Activated T-helper 2 cell treated with anti-CD3 and anti-CD28 coated beads, Interferon-gamma antibody, Interleukin-2, Interleukin-4, amounts not matched to agents 10 μg/mL and 5 μg/mL and 100 μg/mL, durations not matched to agents 14 hours and 24 hours and 36 hours (primary cell): Measurements from ENCODE around the gene GH2. TPM values are rescaled to one million over a fixed set of nuclear protein-coding genes. Genes with fewer than 3 reads are reported as not detected.
"Not testable (repeated sequence)": the region's sequence is repeated elsewhere in the genome, so short reads cannot be mapped to it uniquely, and the experiment has no call there.

Experiments used
- DNase-seq: peaks from one replicate; pipeline ENCODE4 v3.0.0; 2021; ENCODE audit warnings: low spot score
- H3K27ac Mint-ChIP-seq: one replicate; pipeline ENCODE4 v1.8.0; 2021; ENCODE audit warnings: mixed read lengths
- H3K27me3 Mint-ChIP-seq: one replicate; pipeline ENCODE4 v1.8.0; 2021; ENCODE audit warnings: low read depth, mixed read lengths
- H3K36me3 Mint-ChIP-seq: one replicate; pipeline ENCODE4 v1.8.0; 2021; ENCODE audit warnings: low read depth, mixed read lengths
- H3K4me1 Mint-ChIP-seq: one replicate; pipeline ENCODE4 v1.8.0; 2021; ENCODE audit warnings: low read depth, mixed read lengths
- H3K4me3 Mint-ChIP-seq: one replicate; pipeline ENCODE4 v1.8.0; 2021; ENCODE audit warnings: low read depth, mild to moderate bottlenecking, moderate library complexity, mixed read lengths
- H3K9me3 Mint-ChIP-seq: one replicate; pipeline ENCODE4 v1.8.0; 2021; ENCODE audit warnings: mixed read lengths
- intact Hi-C: fragments of 100-400 bp; cut with micrococcal nuclease; formaldehyde crosslinking; loops from one replicate; pipeline ENCODE4 v1.15.1; 2023
- total RNA-seq: library from RNA; stranded (reverse); gene quantifications from 2 replicates; pipeline ENCODE4 v1.2.3, GENCODE V29; 2022

Gene GH2
- total RNA-seq, 1 donor from 2014 or later, result not detected

- H3K4me1 Mint-ChIP-seq, result peaks cover 8% of the 10 kb centered on the region
- peaks cover 6% of the 10 kb centered on the region for H3K36me3 Mint-ChIP-seq
- H3K27me3 Mint-ChIP-seq, result peaks cover 17% of the 10 kb centered on the region
- no peak overlapping the region for H3K27ac Mint-ChIP-seq
- peaks cover 12% of the 10 kb centered on the region for H3K9me3 Mint-ChIP-seq
- intact Hi-C loops, result no loop called here
- DNase-seq, result no peak
- no peak overlapping the region for H3K4me3 Mint-ChIP-seq
These were observed 31.3 kb downstream of the GH2 start for GRCh38 chr17:63850401-63850800.

GRCh38 chr17:63848834-63849689 lies 32.7 kb downstream of the GH2 start:
- DNase-seq, result peak; percentile 93
- Mint-ChIP-seq H3K27me3 (peaks cover 17% of the 10 kb centered on the region), H3K27ac (peak overlapping the region; percentile 96), H3K4me1 (peaks cover 14% of the 10 kb centered on the region), H3K9me3 (peaks cover 12% of the 10 kb centered on the region), H3K4me3 (peak overlapping the region; percentile 78), H3K36me3 (peaks cover 6% of the 10 kb centered on the region)
- intact Hi-C loops, result loop anchor here (10.0 kb wide), 2 partner anchors 146 to 296 kb away; partner anchors contain the start of gene PRR29

GRCh38 chr17:63847525-63848249 lies 34.1 kb downstream of the GH2 start:
- DNase-seq, result no peak
- Mint-ChIP-seq H3K9me3 (peaks cover 12% of the 10 kb centered on the region), H3K4me3 (peak overlapping the region; percentile 27), H3K27ac (peak overlapping the region; percentile 43), H3K4me1 (peaks cover 16% of the 10 kb centered on the region), H3K36me3 (peaks cover 6% of the 10 kb centered on the region), H3K27me3 (peaks cover 14% of the 10 kb centered on the region)
- intact Hi-C loops, result loop anchor here (10.0 kb wide), 2 partner anchors 147 to 297 kb away; partner anchors contain the start of gene PRR29

DNA sequence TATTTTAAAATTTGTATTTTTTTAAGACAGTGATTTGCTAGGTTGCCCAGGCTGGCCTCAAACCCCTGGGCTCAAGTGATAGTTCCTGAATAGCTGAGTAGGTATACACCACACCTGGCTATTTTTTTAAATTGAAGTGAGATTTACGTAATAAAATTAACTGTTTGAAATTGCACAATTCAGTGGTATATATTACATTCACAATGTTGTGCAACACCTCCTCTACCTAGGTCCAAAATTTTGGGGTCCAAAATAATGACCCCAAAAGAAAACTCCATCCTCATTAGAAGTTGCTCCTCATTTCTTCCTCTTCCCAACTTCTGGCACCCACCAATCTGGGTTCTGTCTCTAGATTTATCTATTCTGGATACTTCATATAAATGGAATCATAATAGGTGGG lies 36.2 kb downstream of the GH2 start:
- no peak for DNase-seq
- no peak overlapping the region for H3K4me3 Mint-ChIP-seq
- H3K27ac Mint-ChIP-seq, result no peak overlapping the region
- intact Hi-C loops, result loop anchor here (10.0 kb wide), 2 partner anchors 149 to 299 kb away; partner anchors contain the start of gene PRR29
- H3K9me3 Mint-ChIP-seq, result peaks cover 12% of the 10 kb centered on the region
- peaks cover 18% of the 10 kb centered on the region for H3K36me3 Mint-ChIP-seq
- H3K4me1 Mint-ChIP-seq, result peaks cover 25% of the 10 kb centered on the region
- peaks cover 4% of the 10 kb centered on the region for H3K27me3 Mint-ChIP-seq

DNA sequence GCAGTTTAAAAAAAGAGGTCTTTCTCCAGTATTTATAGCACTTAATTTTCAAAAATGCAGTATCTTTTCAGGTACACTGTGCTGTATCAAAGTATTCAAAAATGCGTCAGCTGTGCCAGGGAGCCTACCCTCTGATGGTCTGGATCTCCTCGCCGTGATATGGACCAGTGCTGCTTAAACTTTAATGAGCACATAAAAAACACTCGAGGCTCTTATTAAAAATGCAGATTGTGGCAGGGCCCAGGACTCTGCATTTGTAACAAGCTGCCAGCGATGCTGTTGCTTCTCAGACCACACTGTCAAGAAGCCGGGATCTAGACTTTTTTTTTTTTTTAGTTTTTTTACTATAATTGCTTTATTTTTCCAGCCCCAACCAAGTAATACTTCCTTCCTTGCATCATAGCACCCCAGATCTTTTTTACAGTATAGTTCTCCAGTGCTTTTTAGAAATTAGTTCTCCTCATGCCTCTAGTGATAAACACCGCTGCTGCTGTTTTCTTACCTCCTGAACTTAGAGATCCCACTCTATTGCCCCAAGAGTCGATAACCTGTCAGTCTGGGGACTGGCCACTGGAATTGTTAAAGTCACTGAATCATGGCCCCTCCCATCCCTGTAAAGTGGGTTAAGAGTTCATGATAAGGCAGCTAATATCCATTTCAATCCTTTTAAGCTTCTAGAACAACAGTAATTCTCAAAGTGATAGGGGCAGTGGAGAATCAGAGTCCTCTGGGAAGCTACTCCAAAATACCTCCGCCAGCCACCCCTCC lies 37.6 kb downstream of the GH2 start:
- Mint-ChIP-seq H3K4me3 (peak overlapping the region; percentile 84), H3K4me1 (peaks cover 29% of the 10 kb centered on the region), H3K36me3 (peaks cover 21% of the 10 kb centered on the region), H3K27me3 (no peaks in the 10 kb centered on the region), H3K27ac (peak overlapping the region; percentile 89), H3K9me3 (peaks cover 11% of the 10 kb centered on the region)
- no peak for DNase-seq
- intact Hi-C loops, result loop anchor here (1.0 to 10.0 kb wide), 8 partner anchors 17 to 301 kb away; partner anchors contain the start of genes CCDC47, DCAF7, FTSJ3 and LIMD2

DNA sequence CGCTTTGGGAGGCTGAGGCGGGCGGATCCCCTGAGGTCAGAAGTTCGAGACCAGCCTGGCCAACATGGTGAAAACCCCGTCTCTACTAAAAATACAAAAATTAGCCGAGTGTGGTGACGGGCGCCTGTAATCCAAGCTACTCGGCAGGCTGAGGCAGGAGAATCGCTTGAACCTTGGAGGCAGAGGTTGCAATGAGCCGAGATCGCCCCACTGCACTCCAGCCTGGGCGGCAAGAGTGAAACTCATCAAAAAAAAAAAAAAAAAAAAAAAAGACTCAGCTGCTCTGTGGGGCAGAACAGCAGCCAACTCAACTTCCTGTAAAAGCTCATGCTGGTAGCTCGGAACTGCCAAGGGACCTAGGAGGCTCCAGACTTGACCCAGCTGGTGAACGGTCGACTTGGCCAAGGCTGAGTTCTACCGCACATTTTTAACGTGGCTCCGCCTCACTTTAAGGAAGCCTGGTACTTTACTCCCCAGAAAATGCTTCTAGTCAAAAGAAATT lies 38.3 kb downstream of the GH2 start:
- H3K4me1 Mint-ChIP-seq, result peaks cover 28% of the 10 kb centered on the region
- intact Hi-C loops, result loop anchor here (1.0 to 10.0 kb wide), 8 partner anchors 16 to 301 kb away; partner anchors contain the start of genes CCDC47, DCAF7, FTSJ3 and LIMD2
- H3K9me3 Mint-ChIP-seq, H3K27me3 Mint-ChIP-seq, DNase-seq: not testable (repeated sequence)
- H3K27ac Mint-ChIP-seq, result peak overlapping the region; percentile 89
- H3K36me3 Mint-ChIP-seq, result peaks cover 21% of the 10 kb centered on the region
- peak overlapping the region; percentile 84 for H3K4me3 Mint-ChIP-seq

DNA sequence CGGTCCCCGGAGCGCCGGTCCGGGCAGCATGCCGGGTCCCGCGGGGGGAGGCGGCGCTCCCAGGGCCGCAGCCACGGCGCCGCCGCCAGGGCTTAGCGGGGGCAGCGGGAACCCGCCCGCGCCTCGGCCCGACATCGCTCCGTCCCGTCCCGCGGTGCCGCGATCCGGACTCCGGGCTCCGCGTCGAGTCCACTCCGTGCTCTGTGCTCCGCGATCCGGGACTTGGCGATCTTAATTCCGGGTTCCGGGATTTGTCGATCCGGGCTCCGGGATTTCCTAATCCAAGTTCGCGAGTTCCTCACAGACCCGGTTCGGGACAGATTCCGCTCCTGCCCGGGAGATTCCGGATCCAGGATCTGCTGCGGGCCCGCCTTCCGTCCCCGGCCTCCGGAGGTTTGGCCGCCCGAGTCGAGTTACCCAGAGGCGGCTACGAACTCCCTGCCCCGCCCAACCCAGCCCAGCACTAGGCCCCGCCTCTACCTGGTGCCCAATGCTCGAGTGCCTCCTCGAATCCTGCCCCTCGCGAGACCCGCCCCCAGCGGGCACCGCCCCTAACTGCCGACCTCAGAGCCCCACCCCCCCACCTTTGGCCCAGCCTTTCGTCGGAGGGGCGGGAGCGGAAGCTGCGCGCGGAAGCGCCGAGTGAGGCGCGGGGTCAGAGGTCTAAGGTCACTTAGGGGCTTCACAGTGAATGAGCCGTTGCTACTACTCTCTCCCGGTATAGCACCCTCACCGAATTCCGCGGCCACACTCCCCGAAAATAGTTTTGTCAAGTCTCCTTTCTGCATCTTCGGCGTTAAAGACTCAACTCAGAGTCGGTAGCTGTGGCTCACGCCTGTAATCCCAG lies 39.0 kb downstream of the GH2 start, which contains the start of gene SMARCD2:
Gene SMARCD2 (minus strand): TSS at position 146 of the 847 bp plus-strand sequence. CDS start 11 bp downstream, at position 135.
- Mint-ChIP-seq H3K4me1 (peaks cover 24% of the 10 kb centered on the region), H3K27ac (peak within 1 kb of the TSS; percentile 92), H3K36me3 (peaks cover 19% of the 10 kb centered on the region), H3K27me3 (no peaks in the 10 kb centered on the region), H3K9me3 (peaks cover under 1% of the 10 kb centered on the region), H3K4me3 (peak within 1 kb of the TSS; percentile 95)
- intact Hi-C loops, result loop anchor here (1.0 to 10.0 kb wide), 8 partner anchors 15 to 302 kb away; partner anchors contain the start of genes CCDC47, DCAF7, FTSJ3 and LIMD2
- peak; percentile 97 for DNase-seq

GRCh38 chr17:63842173-63842539 lies 39.6 kb downstream of the GH2 start:
- Mint-ChIP-seq H3K9me3 (no peaks in the 10 kb centered on the region), H3K27me3 (no peaks in the 10 kb centered on the region), H3K4me3 (peak overlapping the region; percentile 95), H3K36me3 (peaks cover 19% of the 10 kb centered on the region), H3K27ac (peak overlapping the region; percentile 92), H3K4me1 (peaks cover 24% of the 10 kb centered on the region)
- DNase-seq, result no peak
- intact Hi-C loops, result loop anchor here (2.0 to 10.0 kb wide), 6 partner anchors 100 to 303 kb away; partner anchors contain the start of genes DCAF7, LIMD2, MAP3K3 and PRR29

DNA sequence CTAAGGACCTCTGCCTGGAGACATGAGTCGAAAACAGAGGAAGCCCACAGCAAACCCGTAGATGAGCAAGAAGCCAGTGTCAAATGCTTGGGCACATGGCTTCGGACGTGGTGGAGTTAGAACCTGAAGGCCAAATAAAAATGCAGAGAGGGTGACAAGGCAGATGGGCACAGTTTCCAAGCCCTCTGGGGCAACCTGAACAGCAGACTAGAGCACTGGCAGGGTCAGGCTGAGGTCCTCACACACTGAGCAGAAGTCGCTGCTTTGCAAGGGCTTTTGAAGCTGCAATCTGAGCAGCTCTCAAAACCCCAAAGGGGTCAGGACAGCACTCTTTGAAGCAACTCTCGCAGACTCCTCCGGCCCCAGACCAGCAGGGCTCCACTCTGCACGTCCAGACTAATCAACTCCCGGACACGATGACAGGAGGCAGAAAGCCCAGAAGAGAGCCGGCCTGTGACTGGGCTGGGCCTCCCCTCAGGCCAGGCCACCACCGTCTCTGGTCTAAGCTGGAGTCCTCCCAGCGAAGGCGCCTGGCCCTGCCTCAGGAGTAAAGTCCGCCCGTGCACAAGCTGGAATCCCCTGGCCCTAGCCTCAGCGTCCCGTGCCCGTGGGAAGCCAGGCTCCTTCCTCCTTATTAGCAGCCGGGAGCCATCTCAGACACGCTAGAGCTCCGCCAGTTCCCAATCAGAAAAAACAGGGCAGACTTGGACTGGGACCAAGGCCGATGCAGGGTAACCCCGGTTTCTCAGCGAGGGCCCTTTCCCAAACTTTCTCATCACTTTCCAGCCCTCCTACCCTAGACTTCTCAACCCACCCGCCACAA lies 40.2 kb downstream of the GH2 start:
- Mint-ChIP-seq H3K4me3 (peak overlapping the region; percentile 95), H3K4me1 (peaks cover 26% of the 10 kb centered on the region), H3K27ac (peak overlapping the region; percentile 92), H3K27me3 (no peaks in the 10 kb centered on the region), H3K36me3 (peaks cover 25% of the 10 kb centered on the region), H3K9me3 (no peaks in the 10 kb centered on the region)
- intact Hi-C loops, result loop anchor here (2.0 to 10.0 kb wide), 6 partner anchors 99 to 303 kb away; partner anchors contain the start of genes DCAF7, LIMD2, MAP3K3 and PRR29
- no peak for DNase-seq

- Mint-ChIP-seq H3K27me3 (no peaks in the 10 kb centered on the region), H3K4me1 (peaks cover 26% of the 10 kb centered on the region), H3K36me3 (peaks cover 30% of the 10 kb centered on the region), H3K4me3 (peak overlapping the region; percentile 95), H3K9me3 (no peaks in the 10 kb centered on the region), H3K27ac (peak overlapping the region; percentile 92)
- DNase-seq, result no peak
- intact Hi-C loops, result loop anchor here (5.0 to 10.0 kb wide), 4 partner anchors 98 to 304 kb away; partner anchors contain the start of genes MAP3K3, PRR29 and STRADA
These were observed 41.0 kb downstream of the GH2 start for GRCh38 chr17:63840591-63841349.
